Astrocyte (in vitro differentiated cells and primary cell): Measurements from ENCODE around the gene IL34. TPM values are rescaled to one million over a fixed set of nuclear protein-coding genes. Genes with fewer than 3 reads are reported as not detected.

Source experiments
- DNase-seq: peaks from one replicate; pipeline ENCODE4 v3.0.0-alpha.2; 2010; ENCODE audit warnings: low read depth
- FAIRE-seq: peaks from 2 replicates; lab custom pipeline; 2011; peaks lifted over from hg19 to GRCh38; lab: Jason Lieb, UNC
- H2AFZ ChIP-seq: 2 replicates; pipeline ENCODE4 v1.6.0; 2012; ENCODE audit warnings: low read depth, low read length, inconsistent platforms
- H3K27ac ChIP-seq: 2 replicates; pipeline ENCODE4 v1.5.1; 2011; ENCODE audit warnings: low read depth, low read length, inconsistent platforms
- H3K27me3 ChIP-seq: 2 replicates; pipeline ENCODE4 v1.6.0; 2011; ENCODE audit warnings: low read length, inconsistent platforms; ENCODE audit not compliant: insufficient read depth
- H3K36me3 ChIP-seq: 2 replicates; pipeline ENCODE4 v1.5.1; 2011; ENCODE audit warnings: low read length, inconsistent platforms; ENCODE audit not compliant: insufficient read depth
- H3K4me1 ChIP-seq: 2 replicates; pipeline ENCODE4 v1.5.1; 2011; ENCODE audit warnings: low read length, inconsistent platforms; ENCODE audit not compliant: insufficient read depth
- H3K4me2 ChIP-seq: 2 replicates; pipeline ENCODE4 v1.6.0; 2012; ENCODE audit warnings: low read length, inconsistent platforms
- H3K4me3 ChIP-seq: 2 replicates; pipeline ENCODE4 v1.5.1; 2011; ENCODE audit warnings: low read depth, mild to moderate bottlenecking, low read length, inconsistent platforms; ENCODE audit not compliant: insufficient read depth
- H3K79me2 ChIP-seq: 2 replicates; pipeline ENCODE4 v1.6.0; 2012; ENCODE audit warnings: mild to moderate bottlenecking, low read length, inconsistent platforms; ENCODE audit not compliant: insufficient read depth
- H3K9ac ChIP-seq: 2 replicates; pipeline ENCODE4 v1.6.0; 2012; ENCODE audit warnings: mild to moderate bottlenecking, low read length, inconsistent platforms
- H3K9me3 ChIP-seq: 2 replicates; pipeline ENCODE4 v1.5.1; 2012; ENCODE audit warnings: low read depth, mild to moderate bottlenecking, low read length, inconsistent platforms; ENCODE audit not compliant: insufficient read depth
- H4K20me1 ChIP-seq: 2 replicates; pipeline ENCODE4 v1.6.0; 2012; ENCODE audit warnings: low read length, inconsistent platforms; ENCODE audit not compliant: insufficient read depth
- H3K27ac Mint-ChIP-seq: one replicate; pipeline ENCODE4 v1.8.0; 2021; ENCODE audit warnings: mild to moderate bottlenecking, mixed read lengths; ENCODE audit not compliant: unreplicated experiment
- H3K27me3 Mint-ChIP-seq: one replicate; pipeline ENCODE4 v1.8.0; 2021; ENCODE audit warnings: low read depth, mixed read lengths; ENCODE audit not compliant: unreplicated experiment
- H3K36me3 Mint-ChIP-seq: one replicate; pipeline ENCODE4 v1.8.0; 2021; ENCODE audit warnings: low read depth, mixed read lengths; ENCODE audit not compliant: unreplicated experiment
- H3K4me1 Mint-ChIP-seq: one replicate; pipeline ENCODE4 v1.8.0; 2021; ENCODE audit warnings: low read depth, mixed read lengths; ENCODE audit not compliant: unreplicated experiment
- H3K4me3 Mint-ChIP-seq: one replicate; pipeline ENCODE4 v1.8.0; 2021; ENCODE audit warnings: mild to moderate bottlenecking, moderate library complexity, mixed read lengths; ENCODE audit not compliant: unreplicated experiment
- H3K9me3 Mint-ChIP-seq: one replicate; pipeline ENCODE4 v1.8.0; 2021; ENCODE audit warnings: mild to moderate bottlenecking, mixed read lengths; ENCODE audit not compliant: unreplicated experiment
- EZH2 ChIP-seq: IDR thresholded peaks from 2 replicates; pipeline ENCODE4 v1.6.1; 2012; ENCODE audit warnings: mild to moderate bottlenecking, low read length, inconsistent platforms; ENCODE audit not compliant: insufficient read depth
- total RNA-seq: library from RNA; stranded (reverse); gene quantifications from 2 replicates; pipeline ENCODE4 v1.2.1, GENCODE V29; 2021
- TF ChIP-seq, protein P1 (sequence below): IDR thresholded peaks from 2 replicates; pipeline ENCODE4 v1.5.1; 2011; ENCODE audit warnings: low read depth, mild to moderate bottlenecking, inconsistent platforms, low read length, moderate library complexity; ENCODE audit not compliant: insufficient read depth

IL34 gene
- total RNA-seq, 1 donor from 2014 or later = 0.34 TPM

DNA sequence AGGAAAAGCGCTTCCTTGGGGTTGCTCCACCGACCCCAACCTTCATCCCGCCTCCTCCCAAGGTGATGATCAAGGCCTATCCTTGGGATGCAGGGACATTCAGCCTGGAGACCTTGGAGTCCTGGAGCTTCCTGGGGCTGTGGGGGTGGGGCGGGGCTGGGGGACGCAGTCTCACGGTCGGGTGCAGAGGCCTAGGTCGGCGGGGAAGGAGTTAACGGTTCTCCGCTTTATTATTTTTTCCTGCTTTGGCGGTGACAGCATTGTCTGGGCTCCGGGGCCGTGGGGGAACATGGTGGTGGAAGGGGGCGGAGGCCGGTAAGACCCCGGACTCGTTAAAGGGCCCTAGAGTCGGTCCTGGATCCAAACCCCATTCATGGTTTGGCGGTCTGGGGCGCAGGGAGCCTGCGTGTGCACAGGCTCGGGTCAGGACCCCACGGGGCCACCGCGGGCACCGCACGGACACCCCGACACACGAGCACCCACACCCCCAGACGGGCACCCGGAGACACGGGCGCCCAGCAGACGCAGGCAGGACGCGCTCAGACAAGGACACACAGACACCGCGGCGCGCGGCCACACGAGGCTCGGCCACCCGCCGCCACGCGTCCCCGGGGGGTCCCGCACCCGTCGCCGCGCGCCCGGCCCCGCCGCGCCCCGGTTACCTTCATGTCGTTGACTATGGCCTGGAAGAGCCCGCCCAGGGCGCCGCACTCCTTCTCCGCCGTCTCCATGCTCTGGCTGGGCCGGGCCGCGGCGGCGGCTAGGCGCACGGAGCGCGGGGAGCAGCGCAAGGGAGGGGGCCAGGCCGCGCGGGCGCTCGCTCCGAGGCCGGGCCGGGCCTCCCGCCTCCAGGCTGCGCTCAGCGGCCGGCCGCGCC lies 38.9 kb downstream of the IL34 start:
- DNase-seq (no peak), FAIRE-seq (no peak)
- peak overlapping the region; percentile 66 for H3K4me3 ChIP-seq
- H3K36me3 ChIP-seq = no peaks in the 10 kb centered on the region
- H3K9me3 Mint-ChIP-seq = no peaks in the 10 kb centered on the region
- no peaks in the 10 kb centered on the region for H3K9me3 ChIP-seq
- H3K79me2 ChIP-seq = peaks cover 50% of the 10 kb centered on the region
- no peak overlapping the region for H3K27ac Mint-ChIP-seq
- peaks cover 13% of the 10 kb centered on the region for H3K4me1 Mint-ChIP-seq
- H3K36me3 Mint-ChIP-seq = peaks cover 2% of the 10 kb centered on the region
- H3K4me1 ChIP-seq = peaks cover 35% of the 10 kb centered on the region
- no peaks in the 10 kb centered on the region for H3K27me3 ChIP-seq
- TF ChIP-seq, protein P1, sequence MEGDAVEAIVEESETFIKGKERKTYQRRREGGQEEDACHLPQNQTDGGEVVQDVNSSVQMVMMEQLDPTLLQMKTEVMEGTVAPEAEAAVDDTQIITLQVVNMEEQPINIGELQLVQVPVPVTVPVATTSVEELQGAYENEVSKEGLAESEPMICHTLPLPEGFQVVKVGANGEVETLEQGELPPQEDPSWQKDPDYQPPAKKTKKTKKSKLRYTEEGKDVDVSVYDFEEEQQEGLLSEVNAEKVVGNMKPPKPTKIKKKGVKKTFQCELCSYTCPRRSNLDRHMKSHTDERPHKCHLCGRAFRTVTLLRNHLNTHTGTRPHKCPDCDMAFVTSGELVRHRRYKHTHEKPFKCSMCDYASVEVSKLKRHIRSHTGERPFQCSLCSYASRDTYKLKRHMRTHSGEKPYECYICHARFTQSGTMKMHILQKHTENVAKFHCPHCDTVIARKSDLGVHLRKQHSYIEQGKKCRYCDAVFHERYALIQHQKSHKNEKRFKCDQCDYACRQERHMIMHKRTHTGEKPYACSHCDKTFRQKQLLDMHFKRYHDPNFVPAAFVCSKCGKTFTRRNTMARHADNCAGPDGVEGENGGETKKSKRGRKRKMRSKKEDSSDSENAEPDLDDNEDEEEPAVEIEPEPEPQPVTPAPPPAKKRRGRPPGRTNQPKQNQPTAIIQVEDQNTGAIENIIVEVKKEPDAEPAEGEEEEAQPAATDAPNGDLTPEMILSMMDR = no peak
- no peak for TF ChIP-seq EZH2
- H3K27ac ChIP-seq = peak overlapping the region; percentile 56
- H3K4me2 ChIP-seq = peak overlapping the region; percentile 87
- peaks cover 44% of the 10 kb centered on the region for H4K20me1 ChIP-seq
- no peaks in the 10 kb centered on the region for H3K27me3 Mint-ChIP-seq
- H2AFZ ChIP-seq = peak overlapping the region; percentile 26
- peak overlapping the region; percentile 83 for H3K9ac ChIP-seq
- H3K4me3 Mint-ChIP-seq = peak overlapping the region; percentile 81

DNA sequence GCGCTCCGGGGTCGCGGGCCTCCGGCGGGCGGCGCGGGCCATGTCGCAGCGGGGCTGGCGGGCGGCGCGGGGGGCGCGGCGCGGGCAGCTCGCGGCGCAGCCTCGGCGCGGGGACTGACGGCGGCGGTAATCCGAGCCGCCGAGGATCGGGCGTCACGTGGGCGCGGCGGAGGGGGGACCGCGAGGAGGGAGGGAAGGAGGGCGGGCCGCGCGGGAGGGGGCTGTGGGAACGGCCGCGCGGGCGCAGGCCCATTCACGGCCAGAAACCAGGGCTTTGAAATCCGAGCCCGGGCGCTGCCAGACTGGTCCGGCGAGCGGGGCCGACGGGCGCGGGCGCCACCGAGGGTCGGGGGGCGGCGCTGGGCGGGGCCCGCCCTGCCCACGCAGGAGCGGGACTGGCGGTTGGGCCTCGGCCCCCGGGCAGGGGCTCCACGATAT lies 39.6 kb downstream of the IL34 start, which contains the start of gene MTSS2:
Gene MTSS2, minus strand, starts transcription at position 116 of the 438 bp plus-strand sequence. CDS start 262 bp downstream, outside the sequence.
- peaks cover 16% of the 10 kb centered on the region for H3K4me1 Mint-ChIP-seq
- peak within 1 kb of the TSS; percentile 56 for H3K27ac ChIP-seq

More for the DNA sequence above, 39.6 kb downstream of the IL34 start, which contains the start of gene MTSS2:
- DNase-seq (peak; percentile 73), FAIRE-seq (no peak)
- TF ChIP-seq, protein P1 = no peak
- no peak for TF ChIP-seq EZH2
- H3K4me1 ChIP-seq = peaks cover 35% of the 10 kb centered on the region
- peak within 1 kb of the TSS; percentile 66 for H3K4me3 ChIP-seq
- no peaks in the 10 kb centered on the region for H3K9me3 ChIP-seq
- peak within 1 kb of the TSS; percentile 26 for H2AFZ ChIP-seq
- Mint-ChIP-seq H3K27me3 (no peaks in the 10 kb centered on the region), H3K27ac (peak within 1 kb of the TSS; percentile 75), H3K9me3 (no peaks in the 10 kb centered on the region), H3K36me3 (peaks cover 2% of the 10 kb centered on the region), H3K4me3 (peak within 1 kb of the TSS; percentile 83)
- H4K20me1 ChIP-seq = peaks cover 39% of the 10 kb centered on the region
- H3K79me2 ChIP-seq = peaks cover 45% of the 10 kb centered on the region
- no peaks in the 10 kb centered on the region for H3K27me3 ChIP-seq
- H3K36me3 ChIP-seq = no peaks in the 10 kb centered on the region
- peak within 1 kb of the TSS; percentile 88 for H3K4me2 ChIP-seq
- H3K9ac ChIP-seq = peak within 1 kb of the TSS; percentile 83
